ENCODE results near the gene HOATZ.

DNA sequence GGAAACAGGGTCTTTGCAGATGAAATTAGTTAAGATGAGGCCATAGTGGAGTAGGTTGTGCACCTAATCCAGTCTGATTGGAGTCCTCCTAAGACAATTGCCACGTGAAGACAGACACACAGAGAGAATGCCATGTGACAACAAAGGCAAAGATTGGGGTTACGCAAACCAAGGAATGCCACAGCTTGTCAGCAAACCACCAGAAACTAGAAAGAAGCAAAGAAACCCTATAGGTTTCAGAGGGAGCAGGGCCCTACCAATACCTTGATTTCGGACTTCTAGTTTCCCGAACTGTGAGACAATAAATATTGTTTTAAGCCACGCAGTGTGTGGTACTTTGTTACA lies 17.8 kb downstream of the HOATZ start:
- TF ChIP-seq, protein P1, sequence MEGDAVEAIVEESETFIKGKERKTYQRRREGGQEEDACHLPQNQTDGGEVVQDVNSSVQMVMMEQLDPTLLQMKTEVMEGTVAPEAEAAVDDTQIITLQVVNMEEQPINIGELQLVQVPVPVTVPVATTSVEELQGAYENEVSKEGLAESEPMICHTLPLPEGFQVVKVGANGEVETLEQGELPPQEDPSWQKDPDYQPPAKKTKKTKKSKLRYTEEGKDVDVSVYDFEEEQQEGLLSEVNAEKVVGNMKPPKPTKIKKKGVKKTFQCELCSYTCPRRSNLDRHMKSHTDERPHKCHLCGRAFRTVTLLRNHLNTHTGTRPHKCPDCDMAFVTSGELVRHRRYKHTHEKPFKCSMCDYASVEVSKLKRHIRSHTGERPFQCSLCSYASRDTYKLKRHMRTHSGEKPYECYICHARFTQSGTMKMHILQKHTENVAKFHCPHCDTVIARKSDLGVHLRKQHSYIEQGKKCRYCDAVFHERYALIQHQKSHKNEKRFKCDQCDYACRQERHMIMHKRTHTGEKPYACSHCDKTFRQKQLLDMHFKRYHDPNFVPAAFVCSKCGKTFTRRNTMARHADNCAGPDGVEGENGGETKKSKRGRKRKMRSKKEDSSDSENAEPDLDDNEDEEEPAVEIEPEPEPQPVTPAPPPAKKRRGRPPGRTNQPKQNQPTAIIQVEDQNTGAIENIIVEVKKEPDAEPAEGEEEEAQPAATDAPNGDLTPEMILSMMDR (conservative IDR thresholded peaks at IDR 0.05; ENCODE audit: low read length) = no peak
- no peak for TF ChIP-seq EZH2phosphoT487 (IDR thresholded peaks at IDR 0.05; ENCODE audit: borderline replicate concordance, low read depth, low read length)

Data from OCI-LY7 (cell line).